ENCODE data around the gene DDI2.

Gene DDI2

DNA sequence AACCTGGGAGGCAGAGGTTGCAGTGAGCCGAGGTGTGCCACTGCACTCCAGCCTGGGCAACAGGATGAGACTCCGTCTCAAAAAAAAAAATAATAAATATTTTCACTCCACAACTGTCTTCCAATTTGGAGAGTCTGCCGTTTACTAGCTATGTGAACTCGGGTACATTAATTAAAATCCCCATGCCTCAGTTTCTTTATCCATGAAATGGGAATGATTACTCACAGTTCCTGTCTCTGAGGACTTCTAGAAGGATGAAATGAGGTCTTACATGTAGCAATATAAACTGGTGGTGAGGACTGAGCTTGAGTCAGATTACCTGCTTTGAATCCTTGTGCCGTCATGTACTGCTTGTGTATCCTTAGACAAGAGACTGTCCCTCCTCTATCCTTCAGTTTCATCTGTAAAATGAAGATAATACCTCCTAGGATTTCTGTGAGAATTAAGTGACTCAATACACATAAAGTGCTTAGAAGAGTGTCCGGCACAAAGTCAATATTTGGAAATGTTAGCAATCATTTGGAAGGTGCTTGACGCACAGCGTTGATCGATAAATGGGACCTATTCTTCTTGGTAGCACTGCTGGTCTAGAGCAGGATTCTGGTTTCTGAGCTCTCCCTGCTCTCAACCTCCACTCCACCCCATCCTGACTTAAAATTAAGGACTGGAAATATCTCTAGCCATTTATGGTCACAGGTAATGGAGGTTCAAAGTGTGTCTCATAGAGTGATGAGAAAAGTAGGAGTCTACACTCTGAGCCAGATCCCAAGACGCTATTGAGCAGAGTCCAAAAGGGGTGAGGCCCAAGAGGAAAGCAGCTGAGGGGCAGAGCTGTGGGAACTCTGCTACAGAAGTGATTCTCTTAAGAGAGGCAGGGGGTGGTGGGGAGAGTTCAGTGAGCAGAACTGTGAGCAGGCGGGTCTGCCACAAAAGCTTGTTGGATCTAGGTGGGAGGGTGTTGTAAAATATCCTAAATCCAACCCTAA, 11.6 kb upstream of the DDI2 start:
- DNase-seq (ENCODE audit: low read depth): no peak

DNA sequence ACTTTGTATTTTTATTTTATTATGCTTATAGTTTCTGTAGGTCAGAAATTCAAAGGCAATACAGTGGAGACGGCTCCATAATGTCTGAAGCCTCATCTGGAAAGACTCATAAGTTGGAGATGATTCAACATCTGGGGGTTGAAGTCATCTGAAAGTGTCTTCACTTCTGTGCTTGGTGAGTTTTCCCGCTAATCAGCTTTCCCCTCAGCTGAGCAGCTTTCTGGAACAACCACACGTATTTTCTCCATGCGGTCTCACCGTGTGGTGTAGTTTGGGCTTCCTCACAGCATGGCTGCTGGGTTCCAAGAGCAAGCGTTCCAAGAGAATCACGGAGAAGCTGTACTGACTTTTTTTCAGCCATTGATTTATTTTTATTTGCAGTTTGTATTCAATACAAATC, 7.6 kb upstream of the DDI2 start:
- DNase-seq (ENCODE audit: low read depth): no peak

DNA sequence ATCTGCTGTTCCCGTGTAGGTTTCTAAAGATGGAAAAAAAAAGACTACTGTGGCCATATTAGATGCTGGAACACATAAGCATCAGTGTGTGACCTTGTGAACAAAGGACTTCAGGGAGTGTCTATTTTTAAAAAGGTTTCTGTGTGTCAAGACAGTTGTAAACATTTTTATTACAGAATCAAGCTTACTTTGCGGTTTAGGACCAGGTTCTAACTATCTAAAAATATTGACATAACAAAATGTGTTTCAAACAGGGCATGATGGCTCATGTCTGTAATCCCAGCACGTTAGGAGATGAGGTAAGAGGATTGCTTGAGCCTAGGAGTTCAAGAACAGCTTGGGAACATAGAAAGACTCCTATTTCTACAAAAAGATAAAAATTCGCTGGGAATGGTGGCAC, 7.1 kb upstream of the DDI2 start:
- DNase-seq (ENCODE audit: low read depth): no peak

DNA sequence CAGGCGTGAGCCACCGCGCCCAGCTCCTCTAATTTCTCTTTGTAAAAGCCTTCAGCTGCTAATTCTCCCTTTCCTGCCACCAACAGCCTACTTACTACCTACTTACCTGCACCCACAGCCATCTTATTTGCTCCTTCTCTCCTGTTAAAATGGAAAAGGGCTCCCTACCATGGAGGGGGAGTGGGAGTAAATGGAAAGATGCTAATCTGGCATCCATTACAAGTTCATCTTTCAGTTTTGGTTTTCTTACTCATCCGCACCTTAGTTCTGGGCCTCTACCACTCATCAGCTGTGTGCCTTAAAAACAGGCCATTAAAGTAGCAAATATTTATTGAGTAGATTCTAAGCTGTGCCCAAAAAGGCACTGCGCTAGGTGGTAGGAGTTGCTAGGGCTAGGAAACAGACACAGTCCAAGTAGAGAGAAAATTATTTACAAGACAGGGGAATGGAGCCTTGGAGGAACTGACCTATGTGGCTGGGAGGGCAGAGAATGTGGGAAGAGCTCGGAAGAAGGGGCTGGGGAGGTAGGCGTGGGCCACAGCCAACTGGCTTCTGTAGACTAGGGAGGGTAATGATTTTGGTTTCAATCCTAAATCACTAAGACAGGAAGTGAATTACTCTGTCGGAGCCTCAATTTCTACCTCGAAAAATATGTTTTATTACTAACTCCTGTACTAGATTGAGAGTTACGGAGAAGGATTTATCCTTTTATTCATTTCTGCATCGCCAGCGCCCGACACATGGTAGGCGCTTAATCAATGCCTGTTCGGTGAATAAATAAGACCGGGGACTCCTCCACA, 685 bp upstream of the DDI2 start:
- DNase-seq (ENCODE audit: low read depth): no peak

DNA sequence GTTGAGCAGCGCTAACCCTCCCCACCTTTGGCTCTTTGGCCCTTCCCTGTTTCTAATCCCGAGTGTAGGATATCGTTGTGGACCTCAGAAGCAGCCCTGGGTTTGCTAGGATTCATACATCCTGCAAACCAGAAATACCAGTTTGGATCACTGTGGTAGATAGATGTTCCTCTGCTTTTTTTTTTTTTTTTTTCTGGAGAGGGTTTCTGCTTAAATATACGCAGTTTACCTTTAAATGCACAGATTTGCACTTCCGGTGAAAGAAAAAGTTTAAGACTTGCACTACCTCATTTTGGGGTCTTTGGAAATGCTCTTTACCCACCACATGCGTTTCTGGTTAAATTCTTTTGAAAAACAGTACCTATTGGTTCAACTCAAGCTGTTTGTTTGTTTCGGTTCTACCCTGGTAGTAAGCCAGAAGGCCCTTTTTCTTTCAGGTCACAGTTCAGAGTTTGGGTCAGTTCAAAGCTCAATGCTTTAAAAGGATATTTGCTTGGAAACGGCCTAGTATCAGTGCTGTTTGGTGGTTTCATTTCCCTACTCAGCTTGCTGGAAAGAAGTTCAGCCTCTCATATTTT, 908 bp downstream of the DDI2 start:
- DNase-seq (ENCODE audit: low read depth): no peak

DNA sequence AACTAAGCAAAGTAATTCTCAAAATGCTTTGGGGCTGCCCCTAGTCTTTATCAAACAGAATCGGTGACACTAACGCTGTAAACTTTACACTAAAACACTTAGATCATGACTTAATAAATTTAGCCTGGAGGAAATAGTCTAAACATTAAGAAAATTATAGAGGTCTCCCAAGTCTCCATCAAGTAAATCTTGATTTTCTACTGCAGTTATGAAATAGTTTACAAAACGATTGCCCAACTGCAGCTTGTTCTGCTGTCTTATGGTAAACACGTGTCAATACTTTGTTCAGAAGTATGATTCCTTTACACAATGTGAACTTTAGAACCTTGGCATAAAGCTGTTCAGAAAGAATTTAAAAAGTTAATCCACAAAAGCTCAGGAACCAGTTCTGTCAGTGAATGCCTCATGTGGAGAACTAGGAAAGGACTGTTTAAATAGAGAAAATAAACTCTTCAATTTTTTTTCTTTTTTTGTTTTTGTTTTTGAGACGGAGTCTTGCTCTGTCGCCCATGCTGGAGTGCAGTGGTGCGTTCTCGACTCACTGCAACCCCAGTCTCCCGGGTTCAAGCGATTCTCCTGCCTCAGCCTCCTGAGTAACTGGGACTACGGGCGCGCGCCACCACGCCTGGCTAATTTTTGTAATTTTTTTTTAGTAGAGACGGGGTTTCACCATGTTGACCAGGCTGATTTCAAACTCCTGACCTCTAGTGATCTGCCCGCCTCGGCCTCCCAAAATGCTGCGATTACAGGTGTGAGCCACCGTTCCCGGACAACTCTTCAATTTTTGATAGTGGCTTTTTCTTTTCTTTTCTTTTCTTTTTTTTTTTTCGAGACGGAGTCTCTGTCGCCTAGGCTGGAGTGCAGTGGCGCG, 1.6 kb downstream of the DDI2 start:
- DNase-seq (ENCODE audit: low read depth): no peak

DNA sequence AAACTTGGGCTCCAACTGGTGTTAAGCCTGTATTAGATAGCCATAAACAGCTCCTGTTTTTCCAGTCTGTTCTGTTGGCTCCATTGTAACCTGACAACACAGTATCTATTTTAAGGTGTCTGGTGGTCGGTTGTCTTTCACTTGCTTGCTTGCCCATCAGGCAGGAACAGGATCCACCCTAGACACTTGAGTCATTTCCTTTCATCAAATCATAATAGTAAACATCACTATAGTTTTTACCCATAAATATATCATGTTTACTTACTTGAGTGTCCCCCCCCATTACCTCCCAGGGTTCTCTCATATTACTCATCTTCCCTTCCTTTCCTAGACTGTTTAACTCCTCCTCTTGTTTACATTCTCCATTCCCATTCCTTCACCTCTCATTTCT, 2.9 kb downstream of the DDI2 start:
- DNase-seq (ENCODE audit: low read depth): no peak

DNA sequence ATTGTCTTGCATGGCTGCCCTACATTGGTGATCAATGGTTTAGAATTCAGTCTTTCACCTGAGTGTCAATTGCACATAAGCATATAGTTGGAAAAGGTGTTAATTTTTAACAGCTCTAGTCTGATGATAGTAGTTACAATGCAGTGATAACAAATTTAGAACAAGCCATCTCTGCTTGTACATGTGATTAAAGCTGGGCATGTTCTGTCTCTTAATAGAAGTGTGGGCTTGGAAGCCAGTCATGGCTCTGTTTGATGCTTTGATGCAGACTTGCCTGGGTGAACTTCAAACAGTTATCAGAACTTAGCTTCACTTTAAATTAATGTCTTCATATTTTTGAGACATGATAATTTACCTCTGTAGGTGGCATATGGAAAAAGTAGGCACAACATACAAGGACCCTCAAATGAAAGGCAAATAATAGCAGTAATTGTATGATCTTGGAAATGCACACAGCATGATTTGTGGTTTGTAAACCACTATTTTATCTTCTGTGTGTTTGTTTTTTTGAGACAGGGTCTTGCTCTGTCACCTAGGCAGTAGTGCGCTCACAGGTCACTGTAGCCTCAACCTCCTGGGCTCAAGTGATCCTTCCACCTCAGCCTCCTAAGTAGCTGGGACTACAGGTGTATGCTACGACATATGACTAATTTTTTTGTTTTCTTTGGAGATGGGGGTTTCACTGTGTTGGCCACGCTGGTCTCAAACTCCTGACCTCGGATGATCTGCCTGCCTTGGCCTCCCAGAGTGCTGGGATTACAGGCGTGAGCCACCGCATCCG, 3.8 kb downstream of the DDI2 start:
- no peak for DNase-seq (ENCODE audit: low read depth)

DNA sequence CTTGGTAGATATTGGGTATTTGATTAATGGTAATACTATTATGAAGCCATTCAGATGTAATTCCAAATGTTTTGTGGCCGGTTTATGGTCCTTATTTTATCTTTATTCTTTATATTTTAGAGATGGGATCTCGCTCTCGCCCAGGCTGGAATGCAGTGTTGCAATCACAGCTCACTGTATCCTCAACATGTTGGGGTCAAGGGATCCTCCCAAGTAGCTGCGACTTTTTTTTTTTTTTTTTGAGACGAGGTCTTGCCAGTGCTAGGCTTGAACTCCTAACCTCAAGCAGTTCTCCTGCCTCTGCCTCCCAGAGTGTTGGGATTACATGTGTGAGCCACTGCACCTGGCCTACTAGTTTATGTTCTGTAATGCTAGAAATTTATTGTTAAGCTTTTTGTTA, 4.7 kb downstream of the DDI2 start:
- DNase-seq (ENCODE audit: low read depth): no peak

DNA sequence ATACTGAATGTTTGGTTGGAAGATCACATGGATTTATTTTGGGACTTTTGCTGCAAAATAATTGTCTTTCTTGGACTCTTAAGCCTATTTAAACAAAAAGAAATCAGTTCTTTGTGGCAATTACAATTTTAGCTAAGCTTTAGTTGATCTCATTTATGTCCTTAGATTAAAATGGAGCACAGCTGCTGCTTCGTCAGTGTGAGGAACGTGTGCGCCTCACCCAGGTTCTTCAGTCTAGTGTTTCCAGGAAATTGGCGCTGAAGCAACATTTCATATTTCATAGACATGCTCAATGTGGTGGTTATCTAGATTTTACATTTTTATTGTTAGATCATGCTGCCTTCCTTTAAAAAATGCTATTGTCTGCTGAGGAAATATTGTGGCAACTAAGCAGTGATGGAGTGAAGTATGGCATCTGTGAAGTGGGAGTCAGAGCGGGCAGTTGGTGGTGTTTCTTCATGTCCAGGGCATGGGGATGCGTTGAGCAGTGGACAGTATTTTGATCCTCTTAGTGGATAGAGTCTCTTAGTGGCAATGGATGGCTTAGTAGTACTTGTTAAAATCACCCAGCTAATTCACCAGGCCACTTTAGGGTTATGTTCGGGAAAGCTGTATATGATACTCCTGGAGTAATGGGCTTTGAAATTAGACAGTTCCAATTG, 5.6 kb downstream of the DDI2 start:
- DNase-seq (ENCODE audit: low read depth): no peak

DNA sequence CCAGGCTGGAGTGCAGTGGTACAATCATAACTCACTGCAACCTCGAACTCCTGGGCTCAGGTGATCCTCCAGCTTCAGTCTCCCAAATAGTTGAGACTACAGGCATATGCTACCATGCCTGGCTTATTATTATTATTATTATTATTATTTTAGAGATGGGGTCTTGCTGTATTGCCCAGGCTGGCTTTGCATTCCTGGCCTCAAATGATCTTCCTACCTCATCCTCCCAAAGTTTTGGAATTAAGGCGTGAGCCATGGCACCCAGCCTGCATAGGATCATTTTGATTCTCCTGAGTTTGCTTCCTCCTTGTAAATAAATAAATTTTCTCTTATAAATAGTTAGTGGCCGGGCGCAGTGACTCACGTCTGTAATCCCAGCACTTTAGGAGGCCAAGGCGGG, 6.2 kb downstream of the DDI2 start:
- no peak for DNase-seq (ENCODE audit: low read depth)

DNA sequence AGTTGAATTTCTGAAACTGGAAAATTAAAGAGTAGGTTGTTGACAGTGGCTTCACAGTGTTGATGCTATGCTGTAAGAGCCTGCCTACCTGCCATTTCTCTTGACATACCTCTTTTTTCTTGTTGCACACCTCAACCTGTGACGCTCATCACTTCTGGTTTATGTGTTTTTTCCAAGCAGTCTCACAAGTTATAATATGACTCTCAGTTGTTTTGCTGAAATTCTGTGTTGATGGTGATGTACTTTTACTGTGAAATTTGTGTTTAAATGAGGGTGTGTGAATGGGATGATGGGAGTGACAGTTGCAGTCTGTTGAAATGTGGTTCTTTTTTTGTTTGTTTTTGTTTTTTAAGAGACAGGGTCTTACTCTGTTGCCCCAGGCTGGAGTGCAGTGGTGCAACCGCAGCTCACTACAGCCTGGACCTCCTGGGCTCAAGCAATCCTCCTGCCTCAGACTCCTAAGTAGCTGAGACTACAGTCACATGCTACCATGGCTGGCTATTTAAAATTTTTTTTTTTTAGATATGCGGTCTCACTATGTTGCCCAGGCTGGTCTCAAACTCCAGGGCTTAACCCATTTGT, 7.0 kb downstream of the DDI2 start:
- no peak for DNase-seq (ENCODE audit: low read depth)

DNA sequence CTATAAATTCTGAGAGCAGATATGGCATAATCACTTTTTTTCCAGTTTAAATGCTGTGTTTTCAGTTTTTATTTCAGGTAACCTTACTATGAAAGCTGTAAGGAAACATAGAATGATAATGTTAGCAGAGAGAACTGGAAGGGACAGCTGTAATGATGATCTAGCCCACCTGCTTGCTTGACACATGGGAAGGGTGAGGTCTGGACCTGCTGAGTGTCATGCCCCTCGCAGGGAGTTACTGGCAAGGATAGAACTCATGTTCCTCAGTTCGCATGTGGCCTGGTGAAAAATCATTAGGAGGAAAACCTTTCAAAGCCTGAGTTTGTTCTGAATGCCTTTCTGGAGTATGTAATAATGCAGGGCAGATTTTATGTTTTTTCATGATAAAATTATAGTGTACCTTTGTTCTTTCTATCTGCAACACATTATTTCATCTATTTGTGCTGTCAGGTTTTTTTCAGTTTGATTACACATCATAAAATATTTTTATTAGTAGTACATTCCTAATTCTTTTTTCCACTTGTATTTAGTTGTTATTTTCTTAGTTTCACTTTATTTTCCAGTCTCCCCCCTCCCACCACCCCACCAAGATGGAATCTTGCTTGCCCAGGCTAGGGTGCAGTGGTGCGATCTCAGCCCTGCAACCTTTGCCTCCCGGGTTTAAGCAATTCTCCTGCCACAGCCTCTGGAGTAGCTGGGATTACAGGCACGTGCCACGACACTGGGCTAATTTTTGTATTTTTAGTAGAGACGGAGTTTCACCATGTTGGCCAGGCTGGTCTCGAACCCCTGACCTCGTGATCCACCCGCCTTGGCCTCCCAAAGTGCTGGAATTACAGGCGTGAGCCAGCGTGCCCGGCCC, 8.0 kb downstream of the DDI2 start:
- no peak for DNase-seq (ENCODE audit: low read depth)

DNA sequence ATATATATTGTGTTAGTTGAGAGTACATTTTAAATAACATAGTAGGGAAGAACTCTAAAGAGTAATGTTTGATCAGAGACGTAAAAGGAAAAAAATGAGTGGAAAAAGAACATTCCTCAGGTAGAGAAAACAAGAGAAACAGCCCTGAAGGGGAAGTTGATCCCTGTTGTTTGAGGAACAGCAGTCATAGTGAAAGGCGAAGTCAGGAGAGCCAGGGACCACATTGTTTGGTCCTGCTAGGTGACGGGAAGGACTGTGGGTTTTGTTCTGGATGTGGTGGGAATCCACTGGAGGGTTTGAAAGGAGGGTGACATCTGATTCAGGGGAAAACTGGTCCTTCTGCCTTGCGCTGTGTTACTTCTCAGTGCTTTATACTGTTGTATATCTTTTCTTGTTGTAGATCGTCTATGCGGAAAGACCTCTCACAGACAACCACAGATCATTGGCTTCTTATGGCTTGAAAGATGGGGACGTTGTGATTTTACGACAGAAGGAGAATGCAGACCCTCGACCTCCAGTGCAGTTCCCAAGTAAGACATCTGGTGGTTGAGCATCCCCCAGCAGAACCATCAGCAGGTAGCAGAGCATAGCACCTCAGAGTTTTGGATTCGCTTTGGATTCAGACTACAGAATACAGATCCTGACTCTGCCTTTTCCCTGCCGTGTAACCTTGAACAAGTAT, 9.2 kb downstream of the DDI2 start:
- DNase-seq (ENCODE audit: low read depth): no peak

DNA sequence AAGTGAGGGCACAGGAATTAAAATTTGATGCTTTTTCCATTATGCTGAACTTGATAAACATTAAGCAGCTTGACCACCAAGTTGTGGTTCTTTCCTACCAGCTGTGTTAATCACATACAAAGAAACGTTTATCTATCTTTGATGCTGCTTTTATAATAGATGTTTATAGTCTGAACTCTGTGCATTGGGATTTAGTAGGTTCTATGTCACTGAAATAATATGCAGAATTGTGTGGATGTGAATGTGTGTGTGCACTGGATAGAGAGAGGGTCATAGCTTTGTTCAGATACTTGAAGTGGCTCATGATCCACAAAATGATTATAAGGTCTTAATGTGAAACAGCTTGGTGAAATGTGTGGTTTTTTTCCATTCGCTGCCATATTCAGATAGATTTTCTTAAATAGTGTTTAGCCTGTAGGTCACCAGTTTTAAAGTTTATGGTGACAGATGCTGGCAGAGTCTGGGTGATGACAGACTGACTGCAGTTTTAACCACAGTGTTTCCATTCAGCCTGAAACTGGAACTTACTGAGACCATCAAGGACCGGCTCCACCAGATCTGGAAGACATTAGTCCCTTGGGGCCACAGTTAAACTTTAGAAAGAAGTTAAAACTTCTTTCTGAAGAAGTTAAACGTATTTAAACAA, 10.2 kb downstream of the DDI2 start:
- DNase-seq (ENCODE audit: low read depth): no peak

DNA sequence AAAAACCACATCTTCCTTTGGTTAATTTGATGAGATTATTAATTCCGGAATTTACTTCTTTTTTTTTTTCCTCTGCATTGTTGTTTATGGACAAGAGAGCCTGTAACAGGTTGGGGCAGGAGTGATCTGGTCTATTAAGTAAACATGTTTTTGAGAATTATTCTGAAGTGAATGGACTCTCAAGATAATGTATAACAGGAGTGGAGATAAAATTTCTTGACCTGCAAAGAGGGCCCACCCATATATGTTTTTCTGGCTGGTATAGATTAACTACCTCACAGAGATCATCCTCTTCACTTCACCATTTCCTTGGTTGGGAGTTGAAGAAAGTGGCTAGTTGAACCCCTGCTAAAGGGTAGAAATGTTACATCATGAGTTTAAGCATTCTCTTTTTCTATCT, 10.7 kb downstream of the DDI2 start:
- DNase-seq (ENCODE audit: low read depth): no peak

DNA sequence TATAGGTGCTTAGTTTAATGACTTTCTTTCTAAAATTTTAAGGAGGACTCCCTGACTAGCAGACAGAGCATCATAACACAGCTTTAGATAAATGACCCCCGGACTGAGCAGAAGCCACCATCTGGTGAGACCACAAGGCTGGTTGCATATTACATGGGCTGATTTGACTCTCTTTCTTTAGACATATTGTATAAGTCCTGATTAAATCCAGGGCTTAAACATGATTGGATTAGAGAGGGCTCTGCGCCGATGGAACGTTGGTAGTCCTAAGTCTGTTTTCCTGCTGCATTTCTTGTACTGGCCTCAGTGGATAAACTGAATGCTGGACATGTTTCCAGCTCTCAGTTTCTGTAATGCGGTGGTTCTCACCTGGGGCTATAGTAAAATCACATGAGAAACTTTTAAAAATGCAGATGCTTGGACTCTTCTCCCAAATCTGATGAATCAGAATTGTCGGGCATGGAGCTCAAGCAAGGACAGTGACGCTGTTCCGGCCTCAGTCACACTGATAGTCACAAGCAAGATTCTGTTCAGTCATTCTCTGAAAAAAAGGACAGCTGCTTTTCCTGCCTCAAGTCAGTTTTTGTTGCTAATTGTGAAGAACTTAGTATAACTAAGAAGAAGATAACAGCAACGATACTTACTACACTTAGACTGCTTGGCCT, 16.6 kb downstream of the DDI2 start:
- no peak for DNase-seq (ENCODE audit: low read depth)

DNA sequence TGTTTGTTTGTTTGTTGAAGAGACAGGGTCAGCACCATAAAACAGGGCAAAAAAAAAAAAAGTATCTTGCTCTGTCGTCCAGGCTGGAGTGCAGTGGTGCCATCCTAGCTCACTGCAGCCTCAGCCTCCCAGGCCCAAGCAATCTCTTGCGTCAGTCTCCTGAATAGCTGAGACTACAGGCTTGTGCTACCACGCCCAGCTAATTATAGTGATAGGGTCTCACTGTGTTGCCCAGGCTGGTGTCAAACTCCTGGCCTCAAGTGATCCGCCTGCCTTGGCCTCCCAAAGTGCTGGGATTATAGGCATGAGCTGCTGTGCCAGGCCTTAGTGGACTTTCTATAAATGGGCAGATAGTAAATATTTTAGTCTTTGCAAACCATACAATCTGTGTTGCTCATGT, 19.2 kb downstream of the DDI2 start:
- no peak for DNase-seq (ENCODE audit: low read depth)

Data from stimulated activated CD8-positive, alpha-beta memory T cell treated with anti-CD3 and anti-CD28 coated beads, Interleukin-4, amount 100 ng/mL, for 24 hours (primary cell).